Stimulated activated CD8-positive, alpha-beta memory T cell treated with anti-CD3 and anti-CD28 coated beads, Interleukin-15, amount 100 ng/mL, for 4 hours (primary cell): ENCODE measurements around the gene ORMDL1.

Source experiments
- DNase-seq, 2 donors: peaks; one replicate each; pipeline ENCODE4 v3.0.0-alpha.2; 2020; ENCODE audit warnings: low read depth in 2 of 2

The ORMDL1 gene

GRCh38 chr2:189783927-189784867 is at the start of gene ORMDL1, which contains the start of gene PMS1:
TSS of gene ORMDL1 (minus strand) at chr2:189784339. CDS start at chr2:189782595, 1,744 bp downstream.
TSS of gene PMS1 (plus strand) at chr2:189784450. CDS start at chr2:189791810, 7,360 bp downstream.
- peak; percentile 86 to 91 for DNase-seq

GRCh38 chr2:189830510-189830909 is 46.4 kb upstream of the ORMDL1 start:
- DNase-seq: no peak

GRCh38 chr2:189829102-189829833 is 45.1 kb upstream of the ORMDL1 start:
- no peak for DNase-seq

GRCh38 chr2:189826039-189826438 is 41.9 kb upstream of the ORMDL1 start:
- DNase-seq: no peak

- no peak for DNase-seq
Measured at GRCh38 chr2:189824694-189825396, 40.7 kb upstream of the ORMDL1 start.

- no peak for DNase-seq
Measured at GRCh38 chr2:189821953-189822748, 38.0 kb upstream of the ORMDL1 start.

- no peak for DNase-seq
Measured at GRCh38 chr2:189819297-189819704, 35.2 kb upstream of the ORMDL1 start.

GRCh38 chr2:189818249-189819038 is 34.3 kb upstream of the ORMDL1 start:
- no peak for DNase-seq

- no peak for DNase-seq
Measured at GRCh38 chr2:189803431-189803830, 19.3 kb upstream of the ORMDL1 start.

- no peak for DNase-seq
Measured at GRCh38 chr2:189802396-189802912, 18.3 kb upstream of the ORMDL1 start.

- no peak for DNase-seq
Measured at GRCh38 chr2:189799531-189799930, 15.4 kb upstream of the ORMDL1 start.

- no peak for DNase-seq
Measured at GRCh38 chr2:189799030-189799331, 14.8 kb upstream of the ORMDL1 start.

- DNase-seq: no peak
Measured at GRCh38 chr2:189798312-189799029, 14.3 kb upstream of the ORMDL1 start.

GRCh38 chr2:189797902-189798301 is 13.8 kb upstream of the ORMDL1 start:
- no peak for DNase-seq

- no peak for DNase-seq
Measured at GRCh38 chr2:189794310-189794709, 10.2 kb upstream of the ORMDL1 start.

- DNase-seq: no peak
Measured at GRCh38 chr2:189791338-189792042, 7.4 kb upstream of the ORMDL1 start.

GRCh38 chr2:189783451-189783926 is 650 bp downstream of the ORMDL1 start:
- DNase-seq: no peak

GRCh38 chr2:189782221-189782671 is 1.9 kb downstream of the ORMDL1 start:
- no peak for DNase-seq

GRCh38 chr2:189772212-189772611 is 11.9 kb downstream of the ORMDL1 start:
- no peak for DNase-seq
